COLO829 (cell line): Measurements from ENCODE around the gene BRDT.

Source experiments
- DNase-seq: peaks from one replicate; pipeline ENCODE4 v3.0.0; 2012; ENCODE audit warnings: low spot score

Gene BRDT

GRCh38 chr1:91949356-91949699 lies at the start of gene BRDT:
BRDT (plus strand) TSS chr1:91949401; CDS start chr1:91962755, 13,354 bp downstream.
- DNase-seq = no peak

- DNase-seq = no peak
Observed at GRCh38 chr1:91900562-91900961, 48.6 kb upstream of the BRDT start.

GRCh38 chr1:91901231-91901630 lies 48.0 kb upstream of the BRDT start:
- DNase-seq = no peak

- DNase-seq = no peak
Observed at GRCh38 chr1:91912266-91912665, 36.9 kb upstream of the BRDT start.

GRCh38 chr1:91913018-91913417 lies 36.2 kb upstream of the BRDT start:
- no peak for DNase-seq

- DNase-seq = no peak
Observed at GRCh38 chr1:91916046-91916445, 33.2 kb upstream of the BRDT start.

- DNase-seq = no peak
Observed at GRCh38 chr1:91916811-91917460, 32.3 kb upstream of the BRDT start.

- no peak for DNase-seq
Observed at GRCh38 chr1:91919962-91920361, 29.2 kb upstream of the BRDT start.

GRCh38 chr1:91924146-91924545 lies 25.1 kb upstream of the BRDT start:
- no peak for DNase-seq

GRCh38 chr1:91925644-91926435 lies 23.4 kb upstream of the BRDT start:
- no peak for DNase-seq

- no peak for DNase-seq
Observed at GRCh38 chr1:91928026-91928425, 21.2 kb upstream of the BRDT start.

GRCh38 chr1:91929250-91929649 lies 20.0 kb upstream of the BRDT start:
- DNase-seq = no peak

- no peak for DNase-seq
Observed at GRCh38 chr1:91937613-91938012, 11.6 kb upstream of the BRDT start.

- no peak for DNase-seq
Observed at GRCh38 chr1:91940496-91940895, 8.7 kb upstream of the BRDT start.

GRCh38 chr1:91944087-91944486 lies 5.1 kb upstream of the BRDT start:
- DNase-seq = no peak

GRCh38 chr1:91948097-91948496 lies 1.1 kb upstream of the BRDT start:
- DNase-seq = no peak

GRCh38 chr1:91948501-91949355 lies 473 bp upstream of the BRDT start:
- DNase-seq = no peak

GRCh38 chr1:91952187-91952586 lies 3.0 kb downstream of the BRDT start:
- DNase-seq = no peak

GRCh38 chr1:91958926-91959325 lies 9.7 kb downstream of the BRDT start:
- DNase-seq = no peak

GRCh38 chr1:91968334-91968733 lies 19.1 kb downstream of the BRDT start:
- DNase-seq = no peak

- DNase-seq = no peak
Observed at GRCh38 chr1:91979383-91979782, 30.2 kb downstream of the BRDT start.

- DNase-seq = no peak
Observed at GRCh38 chr1:91980663-91981062, 31.5 kb downstream of the BRDT start.
